OCI-LY1 (cell line): Measurements from ENCODE around the gene GRK4.

ENCODE experiments used
- H2AFZ ChIP-seq: fragments of 200-600 bp; sonication (generic), shearing (Covaris generic); 2 replicates; pipeline ENCODE4 v1.6.0; 2014; ENCODE audit warnings: antibody characterized with exemption, mild to moderate bottlenecking, low read length
- H3F3A ChIP-seq: fragments of 200-600 bp; sonication (generic), shearing (Covaris generic); 2 replicates; pipeline ENCODE4 v1.6.0; 2014; ENCODE audit warnings: mild to moderate bottlenecking, antibody characterized with exemption, low read length, moderate library complexity; ENCODE audit not compliant: insufficient read depth
- H3K27ac ChIP-seq: fragments of 200-600 bp; sonication (generic); 2 replicates; pipeline ENCODE4 v1.5.1; 2014; ENCODE audit warnings: low read length, mixed run types, mild to moderate bottlenecking, low read depth; ENCODE audit not compliant: poor library complexity, severe bottlenecking
- H3K27me3 ChIP-seq: fragments of 200-600 bp; sonication (generic); 2 replicates; pipeline ENCODE4 v1.6.0; 2014; ENCODE audit warnings: antibody characterized with exemption, mild to moderate bottlenecking, low read length, moderate library complexity; ENCODE audit not compliant: insufficient read depth
- H3K36me3 ChIP-seq: fragments of 200-600 bp; sonication (generic); 2 replicates; pipeline ENCODE4 v1.6.1; 2014; ENCODE audit warnings: mild to moderate bottlenecking, antibody characterized with exemption, low read length, moderate library complexity, mixed read lengths; ENCODE audit not compliant: insufficient read depth
- H3K4me1 ChIP-seq: fragments of 200-600 bp; sonication (generic); 2 replicates; pipeline ENCODE4 v1.5.1; 2014; ENCODE audit warnings: mild to moderate bottlenecking, low read length, moderate library complexity; ENCODE audit not compliant: insufficient read depth, severe bottlenecking
- H3K4me2 ChIP-seq: fragments of 200-600 bp; sonication (generic), shearing (Covaris generic); 2 replicates; pipeline ENCODE4 v1.6.1; 2014; ENCODE audit warnings: low read length
- H3K4me3 ChIP-seq: fragments of 200-600 bp; sonication (generic); 2 replicates; pipeline ENCODE4 v1.5.1; 2014; ENCODE audit warnings: low read length, low read depth, mild to moderate bottlenecking, mixed read lengths; ENCODE audit not compliant: poor library complexity, severe bottlenecking
- H3K79me2 ChIP-seq: fragments of 200-600 bp; shearing (Covaris generic); 2 replicates; pipeline ENCODE4 v1.6.1; 2016; ENCODE audit warnings: mixed run types, low read length, mixed read lengths; ENCODE audit not compliant: insufficient read depth
- H3K9ac ChIP-seq: fragments of 200-600 bp; sonication (generic), shearing (Covaris generic); 2 replicates; pipeline ENCODE4 v1.6.1; 2014; ENCODE audit warnings: mild to moderate bottlenecking, low read length, mixed read lengths
- H3K9me2 ChIP-seq: fragments of 200-600 bp; sonication (generic), shearing (Covaris generic); 2 replicates; pipeline ENCODE4 v1.6.1; 2014; ENCODE audit warnings: low read depth, mild to moderate bottlenecking, low read length, mixed read lengths
- H3K9me3 ChIP-seq: fragments of 200-600 bp; shearing (Covaris generic); 2 replicates; pipeline ENCODE4 v1.6.1; 2014; ENCODE audit warnings: low read length, mixed read lengths
- H4K20me1 ChIP-seq: fragments of 200-600 bp; sonication (generic), shearing (Covaris generic); 2 replicates; pipeline ENCODE4 v1.6.0; 2016; ENCODE audit warnings: mild to moderate bottlenecking, low read length; ENCODE audit not compliant: insufficient read depth
- EZH2 ChIP-seq: fragments of 200-600 bp; sonication (generic), shearing (Covaris generic); IDR thresholded peaks from 2 replicates; pipeline ENCODE4 v1.8.0; 2017; ENCODE audit warnings: borderline replicate concordance, mixed run types, mild to moderate bottlenecking, antibody characterized with exemption, low read length, moderate library complexity, mixed read lengths
- TF ChIP-seq, protein P1 (sequence below): fragments of 200-600 bp; sonication (generic), shearing (Covaris generic); IDR thresholded peaks from 2 replicates; pipeline ENCODE4 v1.5.1; 2017; ENCODE audit warnings: mild to moderate bottlenecking, antibody characterized with exemption, low read length, moderate library complexity, mixed read lengths

Gene GRK4

GRCh38 chr4:2930758-2931511 is 32.4 kb upstream of the GRK4 start:
- Histone ChIP-seq H3K27ac (peak overlapping the region; percentile 87), H4K20me1 (no peaks in the 10 kb centered on the region), H3K4me3 (peak overlapping the region; percentile 67), H3F3A (no peaks in the 10 kb centered on the region), H3K4me1 (peaks cover 43% of the 10 kb centered on the region), H3K9ac (peak overlapping the region; percentile 60; the same call in 1 of the 2 replicates), H3K4me2 (peak overlapping the region; percentile 76), H3K9me3 (no peaks in the 10 kb centered on the region), H3K9me2 (no peaks in the 10 kb centered on the region), H3K36me3 (peaks cover 16% of the 10 kb centered on the region; the same call in 1 of the 2 replicates), H3K79me2 (no peaks in the 10 kb centered on the region), H3K27me3 (no peaks in the 10 kb centered on the region), H2AFZ (no peak overlapping the region)
- TF ChIP-seq EZH2: no peak
- TF ChIP-seq, protein P1, sequence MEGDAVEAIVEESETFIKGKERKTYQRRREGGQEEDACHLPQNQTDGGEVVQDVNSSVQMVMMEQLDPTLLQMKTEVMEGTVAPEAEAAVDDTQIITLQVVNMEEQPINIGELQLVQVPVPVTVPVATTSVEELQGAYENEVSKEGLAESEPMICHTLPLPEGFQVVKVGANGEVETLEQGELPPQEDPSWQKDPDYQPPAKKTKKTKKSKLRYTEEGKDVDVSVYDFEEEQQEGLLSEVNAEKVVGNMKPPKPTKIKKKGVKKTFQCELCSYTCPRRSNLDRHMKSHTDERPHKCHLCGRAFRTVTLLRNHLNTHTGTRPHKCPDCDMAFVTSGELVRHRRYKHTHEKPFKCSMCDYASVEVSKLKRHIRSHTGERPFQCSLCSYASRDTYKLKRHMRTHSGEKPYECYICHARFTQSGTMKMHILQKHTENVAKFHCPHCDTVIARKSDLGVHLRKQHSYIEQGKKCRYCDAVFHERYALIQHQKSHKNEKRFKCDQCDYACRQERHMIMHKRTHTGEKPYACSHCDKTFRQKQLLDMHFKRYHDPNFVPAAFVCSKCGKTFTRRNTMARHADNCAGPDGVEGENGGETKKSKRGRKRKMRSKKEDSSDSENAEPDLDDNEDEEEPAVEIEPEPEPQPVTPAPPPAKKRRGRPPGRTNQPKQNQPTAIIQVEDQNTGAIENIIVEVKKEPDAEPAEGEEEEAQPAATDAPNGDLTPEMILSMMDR: 0 out of 2 replicates have a peak, but pooled peaks have one; percentile 3

DNA sequence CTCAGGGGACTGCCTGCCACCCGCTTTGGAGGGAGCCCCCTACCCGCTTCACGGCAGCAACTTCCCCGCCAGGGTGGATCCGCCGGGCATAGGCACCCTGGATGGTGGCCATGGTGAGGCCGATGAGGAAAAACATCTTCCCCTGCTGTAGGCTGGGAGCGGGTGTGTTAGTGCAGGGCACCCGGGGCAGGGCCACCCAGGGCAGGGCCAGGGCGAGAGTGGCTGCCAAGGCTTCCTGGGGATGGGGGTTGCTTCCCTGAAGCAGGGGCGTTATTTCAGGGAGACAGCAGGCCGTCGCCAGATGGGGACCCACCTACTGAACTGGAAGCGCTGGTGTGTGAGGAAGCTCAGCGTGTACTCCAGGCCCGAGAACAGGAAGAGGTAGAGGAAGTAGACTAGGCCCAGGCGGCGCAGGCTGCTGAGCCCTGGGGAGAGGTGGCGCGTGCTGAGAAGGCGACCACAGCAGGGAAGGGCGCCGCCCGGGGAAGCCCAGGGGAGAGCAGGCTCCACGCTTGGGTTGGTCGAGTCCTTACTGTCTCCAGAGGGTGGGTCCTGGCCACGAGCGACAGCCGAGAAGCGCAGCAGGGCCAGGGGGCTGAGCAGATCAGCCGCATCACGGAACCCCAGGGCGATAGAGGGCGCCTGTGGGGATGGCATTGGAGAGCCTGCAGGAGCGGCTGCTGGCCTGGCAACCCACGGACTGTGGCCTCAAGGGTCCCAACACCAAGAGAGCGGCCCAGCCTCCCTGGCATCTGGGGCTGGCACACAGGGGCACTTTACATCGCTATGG is 31.7 kb upstream of the GRK4 start:
- Histone ChIP-seq H3K27me3 (no peaks in the 10 kb centered on the region), H2AFZ (no peak overlapping the region), H4K20me1 (no peaks in the 10 kb centered on the region), H3K9ac (peak overlapping the region; percentile 60; the same call in 1 of the 2 replicates), H3K4me2 (peak overlapping the region; percentile 76), H3K4me1 (peaks cover 51% of the 10 kb centered on the region), H3K27ac (peak overlapping the region; percentile 87), H3F3A (0 out of 2 replicates have a peak, but pooled peaks cover 3% of the 10 kb centered on the region), H3K79me2 (no peaks in the 10 kb centered on the region), H3K4me3 (peak overlapping the region; percentile 67), H3K9me3 (no peaks in the 10 kb centered on the region), H3K36me3 (peaks cover 16% of the 10 kb centered on the region; the same call in 1 of the 2 replicates), H3K9me2 (no peaks in the 10 kb centered on the region)
- TF ChIP-seq EZH2: no peak
- TF ChIP-seq, protein P1: peak; percentile 41

GRCh38 chr4:2932321-2932950 is 30.9 kb upstream of the GRK4 start:
- Histone ChIP-seq H3K9me2 (no peaks in the 10 kb centered on the region), H3K4me3 (peak overlapping the region; percentile 67), H3K9me3 (no peaks in the 10 kb centered on the region), H3K4me1 (peaks cover 58% of the 10 kb centered on the region), H3K4me2 (peak overlapping the region; percentile 76), H3K79me2 (no peaks in the 10 kb centered on the region), H3F3A (0 out of 2 replicates have a peak, but pooled peaks cover 3% of the 10 kb centered on the region), H3K27me3 (no peaks in the 10 kb centered on the region), H3K9ac (no peak overlapping the region; the same call in 1 of the 2 replicates), H4K20me1 (no peaks in the 10 kb centered on the region), H3K36me3 (peaks cover 20% of the 10 kb centered on the region; the same call in 1 of the 2 replicates), H2AFZ (no peak overlapping the region), H3K27ac (peak overlapping the region; percentile 87)
- TF ChIP-seq, protein P1: no peak
- TF ChIP-seq EZH2: no peak
